UCSD-AML1 (cell line): ENCODE measurements around the gene HECW1.
"Not testable (repeated sequence)": the region's sequence is repeated elsewhere in the genome, so short reads cannot be mapped to it uniquely, and the experiment has no call there.

Experiments
- DNase-seq: peaks from one replicate; lab custom pipeline; 2025; ENCODE audit not compliant: unreplicated experiment; lab: John Stamatoyannopoulos, UW

The HECW1 gene

DNA sequence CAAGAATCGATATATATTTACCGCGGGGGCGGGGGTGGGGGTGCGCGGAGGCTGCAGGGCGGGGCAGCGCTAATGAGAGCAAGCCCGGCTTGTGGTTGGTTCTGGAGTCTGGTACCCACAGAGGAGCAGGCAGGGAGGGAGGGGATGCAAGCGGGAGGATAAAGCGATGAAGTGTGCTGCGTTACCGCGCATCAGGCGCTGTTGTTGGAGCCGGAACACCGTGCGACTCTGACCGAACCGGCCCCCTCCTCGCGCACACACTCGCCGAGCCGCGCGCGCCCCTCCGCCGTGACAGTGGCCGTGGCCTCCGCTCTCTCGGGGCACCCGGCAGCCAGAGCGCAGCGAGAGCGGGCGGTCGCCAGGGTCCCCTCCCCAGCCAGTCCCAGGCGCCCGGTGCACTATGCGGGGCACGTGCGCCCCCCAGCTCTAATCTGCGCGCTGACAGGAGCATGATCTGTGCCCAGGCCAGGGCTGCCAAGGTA is at the start of gene HECW1:
HECW1 (plus strand) TSS at position 189 of the 482 bp plus-strand sequence. CDS start 131,259 bp downstream, outside the sequence.
- no peak for DNase-seq

DNA sequence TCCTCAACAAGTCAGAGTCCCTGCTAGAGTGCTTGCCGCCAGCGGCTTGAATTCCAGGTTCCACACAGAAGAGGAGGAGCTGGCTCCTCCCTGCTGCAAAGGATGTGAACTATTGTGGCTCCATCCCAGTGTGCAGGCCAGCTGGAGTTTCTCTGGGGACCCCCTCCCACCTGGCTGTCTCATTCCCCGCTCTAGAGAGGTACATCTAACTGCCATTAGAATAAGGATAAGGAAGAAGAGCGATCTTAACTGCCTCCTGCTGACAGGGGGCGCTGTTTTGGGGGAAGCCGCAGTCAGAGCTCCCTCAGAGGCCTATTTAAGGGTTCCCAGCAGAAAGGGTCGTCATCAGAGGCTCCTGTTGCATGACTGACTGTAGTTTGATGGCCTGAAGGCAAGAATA is 40.8 kb upstream of the HECW1 start:
- no peak for DNase-seq

DNA sequence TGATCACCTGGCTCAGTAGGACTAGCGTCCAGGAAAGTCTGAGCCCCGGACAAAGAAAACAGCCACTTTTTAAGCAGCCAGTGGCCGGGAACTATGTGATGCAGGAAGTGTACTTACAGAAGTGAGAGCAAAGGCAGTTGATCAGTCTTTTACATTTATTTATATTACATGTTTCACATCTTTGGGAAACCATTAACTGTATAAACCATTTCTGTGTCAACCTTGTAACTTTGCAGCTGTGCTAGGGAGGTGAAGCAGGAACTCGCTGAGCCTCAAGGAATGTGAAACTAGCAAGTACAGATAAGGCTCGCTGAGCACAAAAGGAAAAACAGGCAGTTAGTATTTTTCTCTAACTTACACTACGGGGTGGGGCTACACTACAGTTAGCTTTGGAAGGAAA is 39.9 kb upstream of the HECW1 start:
- no peak for DNase-seq

DNA sequence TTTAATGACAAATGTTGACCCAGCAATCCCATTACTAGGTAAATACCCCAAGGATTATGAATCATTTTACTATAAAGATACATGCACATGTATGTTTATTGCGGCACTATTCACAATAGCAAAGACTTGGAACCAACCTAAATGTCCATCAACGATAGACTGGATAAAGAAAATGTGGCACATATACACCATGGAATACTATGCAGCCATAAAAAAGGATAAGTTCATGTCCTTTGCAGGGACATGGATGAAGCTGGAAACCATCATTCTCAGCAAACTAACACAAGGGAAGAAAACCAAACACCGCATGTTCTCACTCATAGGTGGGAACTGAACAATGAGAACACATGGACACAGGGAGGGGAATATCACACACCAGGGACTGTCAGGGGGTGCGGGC is 38.6 kb upstream of the HECW1 start:
- DNase-seq: not testable (repeated sequence)

DNA sequence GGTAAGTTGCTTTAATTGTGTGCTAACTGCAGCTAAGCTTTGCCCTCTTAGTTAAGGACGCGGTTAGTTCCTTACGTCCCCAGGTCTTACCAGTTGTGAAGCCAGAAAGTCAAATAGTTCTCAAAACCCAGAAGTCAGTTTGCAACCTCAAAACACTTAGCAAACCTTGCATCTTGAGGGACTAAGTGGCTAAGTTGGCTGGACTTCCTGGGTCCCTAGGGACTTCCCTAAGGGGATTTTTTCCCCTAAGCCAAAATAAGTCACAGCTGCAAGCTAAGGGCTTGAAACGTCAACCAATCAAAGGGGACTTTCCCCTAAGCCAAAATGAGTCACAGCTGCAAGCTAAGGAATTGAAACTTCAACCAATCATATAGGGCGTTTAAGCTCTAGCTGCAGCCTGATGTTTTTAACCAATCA is 36.2 kb upstream of the HECW1 start:
- DNase-seq: no peak

DNA sequence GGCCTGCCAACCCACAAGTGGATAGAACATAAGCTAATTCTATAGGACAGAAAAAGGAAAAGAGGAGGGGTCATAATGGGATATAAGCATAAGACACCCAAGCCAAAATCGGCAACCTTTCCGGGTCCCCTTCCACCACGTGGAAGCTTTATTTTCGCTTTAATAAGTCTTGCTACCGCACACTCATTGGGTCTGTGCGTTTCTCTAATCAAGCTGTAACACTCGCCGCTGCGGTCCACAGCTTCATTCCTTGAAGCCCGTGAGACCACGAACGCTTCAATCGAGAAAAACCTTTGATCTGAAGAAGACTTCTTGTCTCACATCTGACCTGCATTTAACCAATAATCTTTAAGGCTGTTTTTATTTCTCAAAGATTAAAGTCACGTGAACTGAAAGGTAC is 35.8 kb upstream of the HECW1 start:
- no peak for DNase-seq

DNA sequence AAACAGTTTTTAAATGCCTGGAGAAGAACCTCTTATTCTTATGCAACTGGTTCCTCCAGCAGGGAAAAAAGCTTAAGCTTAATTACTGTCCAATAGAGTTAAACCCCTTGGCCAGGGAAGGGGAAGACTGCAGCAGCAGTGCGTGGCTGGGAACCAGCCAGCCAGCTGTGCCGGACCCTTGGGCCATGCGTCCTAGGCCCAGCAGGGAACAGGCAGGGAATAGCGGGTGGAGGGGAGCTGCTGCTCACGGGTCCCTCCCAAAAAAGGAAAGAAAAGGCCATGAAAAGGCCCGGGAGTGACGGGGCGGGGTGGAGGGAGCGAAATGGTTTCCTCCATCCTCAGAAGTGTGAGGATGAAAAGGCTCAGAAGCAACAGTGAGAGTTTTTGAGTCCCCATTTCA is 35.2 kb upstream of the HECW1 start:
- DNase-seq: no peak

DNA sequence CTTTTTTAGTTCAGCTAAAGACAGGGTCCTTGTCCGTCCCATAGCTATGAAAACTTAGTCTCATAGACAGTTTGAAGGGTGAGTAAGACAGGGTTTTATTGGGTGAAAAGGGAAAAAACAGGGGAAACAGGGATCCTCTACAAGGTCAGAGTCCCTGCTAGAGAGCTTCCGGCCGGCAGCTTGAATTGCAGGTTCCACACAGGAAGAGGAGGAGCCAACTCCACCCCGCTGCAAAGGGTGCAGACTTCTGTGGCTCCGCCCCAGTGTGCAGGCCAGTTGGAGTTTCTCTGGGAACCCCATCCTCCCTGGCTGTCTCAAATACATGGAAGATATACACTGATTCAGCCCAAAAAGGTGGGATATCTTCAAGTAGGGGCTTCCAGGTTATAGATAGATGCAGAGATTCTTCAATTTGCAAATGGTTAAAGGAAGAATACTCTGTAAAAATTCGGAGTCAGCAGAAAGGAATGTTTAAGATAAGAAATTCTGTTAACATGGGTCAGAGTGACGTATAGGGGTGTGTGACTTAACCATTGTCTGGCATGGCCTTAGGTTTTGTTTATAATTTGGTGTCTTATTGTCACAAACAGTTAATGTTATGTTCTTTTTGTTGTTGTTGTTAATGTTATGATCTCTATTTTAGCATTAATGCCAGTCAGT is 34.6 kb upstream of the HECW1 start:
- no peak for DNase-seq

DNA sequence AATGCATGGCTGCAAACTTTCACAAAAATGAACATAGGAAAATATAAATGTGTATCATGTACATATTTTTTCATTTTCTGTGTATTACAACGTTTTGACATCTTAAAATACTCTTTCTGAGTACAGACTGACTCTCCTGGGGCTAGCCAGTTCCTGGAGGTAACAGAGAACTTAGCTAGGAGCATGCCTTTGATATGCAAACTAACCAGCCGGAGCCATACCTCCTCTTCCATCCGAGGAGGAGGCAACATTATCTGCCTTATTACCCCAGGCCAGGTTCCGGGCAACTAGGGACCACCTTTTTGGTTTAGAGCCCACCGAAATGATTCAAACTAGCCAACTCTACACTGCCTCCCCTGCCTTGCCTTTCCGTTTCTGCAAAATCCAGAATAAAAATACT is 33.7 kb upstream of the HECW1 start:
- DNase-seq: no peak

DNA sequence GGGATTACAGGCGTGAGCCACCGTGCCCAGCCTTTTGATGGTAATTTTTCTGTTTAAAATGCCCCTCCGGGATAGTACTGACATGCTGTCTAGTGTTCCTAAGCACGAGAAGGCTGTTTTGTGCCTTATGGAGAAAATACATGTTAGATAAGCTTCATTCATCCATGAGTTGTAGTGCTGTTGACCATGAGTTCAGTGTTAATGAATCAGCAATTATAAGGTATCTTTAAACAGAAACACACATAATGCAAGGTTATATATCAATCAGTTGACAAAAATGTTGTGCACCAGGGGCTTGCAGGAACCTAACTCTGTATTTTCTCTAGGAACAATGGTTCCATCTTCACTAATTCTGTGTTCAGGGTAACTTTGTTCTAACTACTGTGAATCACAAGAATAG is 30.8 kb upstream of the HECW1 start:
- no peak for DNase-seq

DNA sequence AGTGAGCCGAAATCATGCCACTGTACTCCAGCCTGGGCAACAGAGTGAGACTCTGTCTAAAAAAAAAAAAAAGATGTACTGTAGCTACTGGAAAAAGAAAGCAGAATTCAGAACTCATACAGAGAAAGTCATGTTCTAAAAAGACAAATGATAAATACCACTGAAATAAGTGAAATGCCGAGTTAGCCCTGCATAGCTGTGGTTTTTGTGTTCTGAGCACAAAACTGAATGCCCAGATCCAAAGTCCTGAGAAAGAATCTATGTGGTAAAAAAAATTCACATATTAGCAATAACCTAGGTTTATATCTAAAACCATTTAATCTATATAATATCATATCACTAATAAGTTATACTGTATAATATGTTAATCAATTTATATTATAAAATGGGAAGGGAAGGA is 29.3 kb upstream of the HECW1 start:
- DNase-seq: no peak

DNA sequence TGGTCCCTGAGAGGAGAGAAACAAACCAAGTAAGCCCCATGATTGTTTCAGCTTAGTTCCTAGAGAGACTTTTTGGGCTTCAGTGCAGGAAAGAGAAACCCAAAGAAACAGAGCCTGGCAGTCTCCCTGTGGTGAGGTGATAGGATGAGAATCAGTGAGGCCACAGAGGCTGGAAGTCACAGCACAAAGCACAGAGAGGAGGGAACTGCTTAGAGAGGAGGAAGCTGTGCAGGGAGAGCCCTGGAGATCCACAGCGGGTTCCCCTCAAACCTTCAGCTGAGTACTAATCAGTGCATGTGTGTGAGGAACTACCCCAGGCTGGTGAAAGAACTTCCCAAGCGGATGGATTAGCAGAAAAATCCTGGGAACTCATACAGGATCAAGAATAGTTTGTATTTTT is 27.4 kb upstream of the HECW1 start:
- DNase-seq: no peak

DNA sequence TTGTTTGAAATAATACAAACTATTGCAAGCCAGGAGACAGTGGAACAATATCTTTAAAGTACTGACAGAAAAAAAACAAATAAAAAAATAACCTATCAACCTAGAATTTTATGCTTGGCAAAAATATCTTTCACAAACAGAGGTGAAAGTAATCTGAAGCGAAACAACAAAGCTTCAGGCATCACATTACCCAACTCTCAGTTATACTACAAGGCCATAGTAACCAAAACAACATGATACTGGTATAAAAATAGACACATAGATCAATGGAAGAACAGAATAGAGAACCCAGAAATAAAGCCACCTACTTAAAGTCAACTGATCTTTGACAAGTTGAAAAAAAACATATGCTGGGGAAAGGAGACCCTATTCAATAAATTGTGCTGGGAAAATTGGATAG is 26.5 kb upstream of the HECW1 start:
- DNase-seq: no peak

DNA sequence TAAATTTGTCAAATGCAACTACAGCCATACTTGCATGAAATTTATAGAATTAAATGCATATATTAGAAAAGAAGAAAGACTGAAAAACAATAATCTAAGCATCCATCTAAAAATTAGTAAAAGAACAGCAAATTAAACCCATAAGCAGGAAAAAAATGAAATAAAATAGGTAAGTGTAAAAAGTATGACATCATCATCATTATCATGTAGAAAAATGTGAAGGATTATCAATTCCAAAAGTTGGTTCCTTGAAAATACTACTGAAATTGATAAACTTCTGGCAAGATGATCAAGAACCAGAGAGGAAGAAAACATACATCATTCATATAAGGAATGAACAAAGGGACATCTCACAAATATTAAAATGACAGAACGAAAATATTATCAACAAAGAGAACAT is 19.6 kb upstream of the HECW1 start:
- no peak for DNase-seq

DNA sequence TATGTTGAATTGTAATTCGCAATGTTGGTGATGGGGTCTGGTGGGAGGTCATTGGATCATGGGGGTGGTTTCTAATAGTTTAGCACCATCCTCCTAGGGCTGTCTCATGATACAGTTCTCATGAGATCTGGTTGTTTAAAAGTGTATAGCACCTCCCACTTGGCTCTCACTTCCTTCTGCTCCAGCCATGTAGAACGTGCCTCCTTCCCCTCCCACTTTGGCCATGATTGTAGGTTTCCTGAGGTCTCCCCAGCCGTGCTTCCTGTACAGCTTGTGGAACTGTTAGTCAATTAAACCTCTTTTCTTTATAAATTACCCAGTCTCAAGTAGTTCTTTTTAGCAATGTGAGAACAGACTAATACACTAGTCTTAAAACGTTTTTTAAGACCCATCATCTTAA is 15.6 kb upstream of the HECW1 start:
- DNase-seq: no peak

DNA sequence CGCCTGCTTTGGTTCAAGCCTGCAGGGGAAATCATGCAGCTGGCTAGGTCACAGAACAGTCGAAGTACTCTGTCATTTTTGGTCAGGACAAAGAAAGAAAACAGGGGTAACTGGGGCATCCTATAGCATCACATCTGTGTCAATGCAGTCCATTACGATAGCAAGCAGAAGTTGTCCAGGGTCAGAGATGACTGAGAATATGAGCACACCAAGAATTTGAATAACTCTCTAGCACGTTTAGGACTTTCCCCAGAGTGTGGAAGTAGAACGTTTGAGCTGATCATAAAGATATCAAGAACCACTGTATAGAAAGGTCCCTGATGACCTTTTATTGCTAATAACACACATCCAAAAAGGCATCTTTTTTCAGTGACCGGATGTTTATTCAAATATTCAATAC is 12.7 kb upstream of the HECW1 start:
- DNase-seq: no peak

DNA sequence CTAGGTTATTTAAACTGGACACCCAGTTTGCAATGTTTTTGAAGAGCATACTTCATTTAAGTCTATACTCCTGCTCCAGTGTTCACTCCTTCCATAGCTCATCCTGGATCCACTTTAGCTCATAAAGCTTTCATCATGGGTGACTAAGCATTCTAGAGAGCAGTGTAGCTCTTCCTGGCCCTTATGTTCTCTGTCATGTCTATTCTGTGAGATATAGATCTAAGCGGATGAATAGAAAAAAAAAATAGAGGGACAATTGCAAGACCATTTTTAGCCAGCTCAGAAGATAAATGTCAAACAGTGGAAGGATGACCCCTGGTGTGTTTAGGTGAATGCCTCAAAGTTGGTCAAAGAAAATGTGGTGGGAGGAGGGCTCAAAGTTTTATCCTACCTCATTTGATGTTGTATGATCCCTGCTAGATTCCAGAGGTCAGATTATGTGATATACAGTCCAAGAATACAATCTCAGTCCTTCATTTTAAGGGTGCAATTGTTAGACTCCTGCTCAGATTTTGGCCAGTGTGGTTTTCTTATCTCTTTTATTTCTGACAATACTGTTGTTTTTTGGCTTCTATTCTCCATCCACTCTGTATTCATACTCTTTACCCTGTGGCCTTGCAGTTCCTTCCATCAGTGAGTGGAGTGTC is 7.5 kb upstream of the HECW1 start:
- no peak for DNase-seq

DNA sequence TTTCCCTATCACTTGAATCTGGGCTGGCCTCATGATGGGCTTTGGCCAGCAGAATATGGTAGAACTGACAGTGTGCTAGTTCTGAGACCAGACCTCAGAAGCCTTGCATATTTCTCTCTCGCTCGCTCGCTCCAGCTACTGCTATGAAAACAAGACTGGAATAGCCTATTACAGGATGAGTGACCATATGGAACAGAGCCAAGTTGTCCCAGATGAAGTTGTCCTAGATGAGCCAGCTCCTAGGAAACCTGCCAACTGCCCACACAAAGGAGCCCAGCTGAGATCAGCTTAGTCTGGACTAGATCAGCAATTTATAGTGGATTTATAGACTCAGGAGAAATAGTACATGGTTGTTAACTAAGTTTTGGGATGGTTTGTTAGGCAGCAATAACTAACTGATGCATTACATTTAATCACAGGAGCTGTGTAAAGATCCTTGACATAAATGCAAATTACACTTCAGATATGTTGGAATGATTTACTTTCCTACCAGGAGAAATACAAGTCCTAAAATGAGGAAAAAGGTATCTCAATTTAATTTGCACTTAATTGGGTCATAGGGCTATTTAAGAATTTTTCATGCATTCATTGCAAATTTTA is 6.8 kb upstream of the HECW1 start:
- DNase-seq: no peak

DNA sequence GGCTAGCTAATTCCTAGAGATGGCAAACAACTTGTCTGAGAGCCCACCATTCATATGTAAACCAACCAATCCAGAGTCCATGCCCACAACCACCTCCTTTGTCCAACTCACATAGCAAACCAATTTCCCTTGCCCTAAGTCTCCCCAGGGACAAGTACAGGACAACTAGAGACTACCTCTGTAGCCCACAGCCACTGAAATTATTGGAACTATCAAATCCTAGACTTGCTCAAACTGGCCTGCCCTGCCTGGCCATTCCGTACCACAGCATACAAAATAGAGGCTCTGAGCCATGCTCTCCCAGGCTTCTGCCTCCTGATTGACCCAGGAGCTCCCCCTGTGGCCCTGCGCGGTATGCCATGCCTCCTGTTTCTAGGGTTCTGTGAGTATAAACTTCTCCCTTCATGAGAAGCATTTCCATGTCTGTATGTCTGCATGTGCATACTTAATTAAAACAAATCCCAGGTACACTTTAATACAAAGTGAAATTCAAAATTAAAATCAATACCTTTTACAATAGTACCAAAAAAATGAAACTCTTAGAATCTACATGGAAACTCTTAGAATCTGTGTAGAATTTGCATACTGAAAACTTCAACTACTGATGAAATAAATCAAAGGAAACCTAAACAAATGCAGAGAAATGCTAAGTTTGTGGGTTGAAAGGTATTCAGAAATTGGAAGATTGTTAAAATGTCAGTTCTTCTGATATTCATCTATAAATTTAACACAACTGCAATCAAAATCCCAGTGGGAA is 4.0 kb upstream of the HECW1 start:
- peak; percentile 26 for DNase-seq

DNA sequence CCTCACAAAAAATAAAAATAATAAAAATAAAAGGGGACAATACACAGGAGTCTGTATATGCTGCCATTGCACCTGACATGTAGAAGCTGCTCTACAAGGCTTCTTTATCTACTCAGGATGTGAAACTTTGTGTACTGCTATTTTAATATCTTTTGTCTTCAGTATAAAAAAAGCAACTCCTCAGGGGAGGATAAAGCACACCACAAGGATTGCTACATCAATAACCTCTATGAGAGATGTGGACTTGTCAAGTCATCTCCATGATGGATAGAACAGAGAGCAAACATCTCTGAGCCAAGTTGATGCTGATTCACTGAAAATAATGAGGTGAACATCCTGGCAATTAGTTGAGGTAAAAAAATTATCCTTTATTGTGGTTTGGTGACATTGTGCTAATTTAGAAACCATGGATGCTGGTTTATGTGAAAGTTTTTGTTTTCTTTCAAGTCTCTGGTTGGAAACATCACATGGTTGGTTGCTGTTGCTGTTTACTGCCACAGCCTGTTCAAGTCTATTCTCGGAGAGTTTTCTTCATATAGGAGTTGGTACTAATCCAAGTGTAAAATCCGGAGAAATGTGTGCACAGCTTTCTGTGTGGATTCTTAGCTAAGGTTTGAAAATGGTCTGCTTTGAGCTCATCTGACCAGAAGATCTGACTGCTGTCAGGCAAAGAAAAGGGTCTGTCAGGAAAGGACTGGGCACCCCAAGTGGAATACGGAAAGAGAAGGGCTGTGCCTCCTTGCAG is 1.5 kb upstream of the HECW1 start:
- no peak for DNase-seq
